Brain pericyte (primary cell): ENCODE data around the gene CCL26.
A peak's percentile ranks its signal among the peaks of the same experiment; 100 is the strongest.
"Not testable (repeated sequence)": the region's sequence is repeated elsewhere in the genome, so short reads cannot be mapped to it uniquely, and the experiment has no call there.

Experiments used
- DNase-seq: peaks from one replicate; pipeline ENCODE4 v3.0.0-alpha.2; 2012; ENCODE audit warnings: low read depth, low spot score

CCL26 gene

DNA sequence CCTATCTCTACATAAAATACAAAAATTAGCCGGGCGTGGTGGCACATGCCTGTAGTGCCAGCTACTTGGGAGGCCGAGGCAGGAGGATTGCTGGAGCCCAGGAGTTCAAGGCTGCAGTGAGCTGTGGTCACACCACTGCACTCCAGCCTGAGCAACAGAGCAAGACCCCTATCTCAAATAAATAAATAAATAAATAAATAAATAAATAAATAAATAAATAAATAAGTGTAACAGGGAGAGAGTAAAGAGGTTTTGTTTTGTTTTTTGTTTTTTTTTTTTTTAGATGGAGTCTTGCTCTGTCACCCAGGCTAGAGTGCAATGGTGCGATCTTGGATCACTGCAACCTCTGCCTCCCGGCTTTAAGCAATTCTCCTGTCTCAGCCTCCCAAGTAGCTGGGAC, 20.6 kb upstream of the CCL26 start:
- DNase-seq, result not testable (repeated sequence)

DNA sequence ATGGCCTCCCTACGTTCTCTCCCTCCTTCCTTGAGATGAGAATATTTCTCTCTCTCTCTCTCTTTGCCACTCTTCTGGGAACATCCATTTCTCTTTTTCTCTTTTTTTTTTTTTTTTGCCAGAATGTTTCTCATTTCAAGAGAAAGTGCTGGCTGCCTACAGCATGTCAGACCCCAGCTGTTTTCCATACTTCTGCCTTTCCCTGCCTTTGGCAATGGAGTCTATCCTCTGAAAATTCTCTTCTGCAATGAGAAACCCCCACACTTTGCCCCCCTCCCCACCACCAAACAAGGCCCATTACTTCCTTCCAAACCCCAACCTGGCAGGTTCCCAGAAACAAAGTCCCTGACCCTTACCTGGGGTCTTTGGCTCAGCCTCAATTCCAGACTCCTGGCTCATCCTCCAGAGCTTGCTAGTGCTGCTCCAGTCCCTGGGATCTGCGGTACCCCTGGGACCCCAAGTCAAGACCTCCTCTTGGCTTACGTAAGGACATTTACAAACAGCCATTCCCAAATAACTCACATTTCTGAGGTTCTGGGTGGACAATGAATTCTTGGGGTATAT, 17.4 kb upstream of the CCL26 start:
- DNase-seq, result no peak

DNA sequence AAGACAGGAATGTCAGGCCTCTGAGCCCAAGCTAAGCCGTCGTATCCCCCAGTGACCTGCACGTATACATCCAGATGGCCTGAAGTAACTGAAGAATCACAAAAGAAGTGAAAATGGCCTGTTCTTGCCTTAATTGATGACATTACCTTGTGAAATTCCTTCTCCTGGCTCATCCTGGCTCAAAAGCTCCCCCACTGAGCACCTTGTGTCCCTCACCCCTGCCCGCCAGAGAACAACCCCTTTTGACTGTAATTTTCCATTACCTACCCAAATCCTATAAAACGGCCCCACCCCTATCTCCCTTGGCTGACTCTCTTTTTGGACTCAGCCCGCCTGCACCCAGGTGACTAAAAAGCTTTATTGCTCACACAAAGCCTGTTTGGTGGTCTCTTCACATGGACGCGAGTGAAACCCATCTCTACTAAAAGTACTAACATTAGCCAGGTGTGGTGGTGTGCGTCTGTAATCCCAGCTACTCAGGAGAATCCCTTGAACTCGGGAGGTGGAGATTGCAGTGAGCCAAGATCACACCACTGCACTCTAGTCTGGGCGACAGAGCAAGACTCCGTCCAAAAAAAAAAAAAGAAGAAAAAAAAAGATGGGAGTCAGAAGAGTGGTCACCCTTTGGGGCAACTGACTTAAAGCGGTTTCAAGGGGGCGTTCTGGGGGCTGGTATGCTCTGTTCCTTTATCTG, 16.3 kb upstream of the CCL26 start:
- not testable (repeated sequence) for DNase-seq

DNA sequence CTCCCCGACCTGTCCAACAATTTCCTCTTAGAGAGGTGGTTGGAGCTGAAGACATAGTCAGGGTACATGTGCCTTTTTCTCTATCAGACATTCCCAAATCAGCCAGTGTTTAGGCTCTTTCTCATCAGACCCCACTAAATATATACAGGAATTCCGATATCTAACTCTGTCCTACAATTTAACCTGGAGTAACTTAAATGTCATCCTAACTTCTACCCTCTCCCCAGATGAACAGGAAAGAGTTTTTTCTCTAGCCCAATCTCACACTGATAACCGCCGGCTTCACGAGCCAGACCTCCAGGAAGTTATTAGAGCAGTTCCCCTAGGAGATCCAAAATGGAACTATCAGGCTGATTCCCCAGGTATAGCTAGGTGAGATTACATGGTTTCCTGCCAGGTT, 11.0 kb upstream of the CCL26 start:
- DNase-seq, result not testable (repeated sequence)

DNA sequence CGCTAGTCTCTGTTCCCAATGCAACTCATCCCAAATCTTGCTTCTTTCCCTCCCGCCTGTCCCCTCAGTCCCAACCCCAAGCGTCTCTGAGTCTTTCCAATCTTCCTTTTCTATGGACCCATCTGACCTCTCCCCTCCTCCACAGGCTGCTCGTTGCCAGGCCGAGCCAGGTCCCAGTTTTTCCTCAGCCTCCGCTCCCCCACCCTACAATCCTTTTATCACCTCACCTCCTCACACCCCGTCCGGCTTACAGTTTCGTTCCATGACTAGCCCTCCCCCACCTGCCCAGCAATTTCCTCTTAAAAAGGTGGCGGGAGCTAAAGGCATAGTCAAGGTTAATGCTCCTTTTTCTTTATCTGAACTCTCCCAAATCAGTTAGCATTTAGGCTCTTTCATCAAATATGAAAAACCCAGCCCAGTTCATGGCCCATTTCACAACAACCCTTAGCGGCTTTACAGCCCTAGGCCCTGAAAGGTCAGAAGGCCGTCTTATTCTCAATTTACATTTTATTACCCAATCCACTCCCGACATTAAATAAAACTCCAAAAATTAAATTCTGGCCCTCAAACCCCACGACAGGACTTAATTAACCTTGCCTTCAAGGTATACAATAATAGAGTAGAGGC, 8.7 kb upstream of the CCL26 start:
- DNase-seq, result not testable (repeated sequence)

DNA sequence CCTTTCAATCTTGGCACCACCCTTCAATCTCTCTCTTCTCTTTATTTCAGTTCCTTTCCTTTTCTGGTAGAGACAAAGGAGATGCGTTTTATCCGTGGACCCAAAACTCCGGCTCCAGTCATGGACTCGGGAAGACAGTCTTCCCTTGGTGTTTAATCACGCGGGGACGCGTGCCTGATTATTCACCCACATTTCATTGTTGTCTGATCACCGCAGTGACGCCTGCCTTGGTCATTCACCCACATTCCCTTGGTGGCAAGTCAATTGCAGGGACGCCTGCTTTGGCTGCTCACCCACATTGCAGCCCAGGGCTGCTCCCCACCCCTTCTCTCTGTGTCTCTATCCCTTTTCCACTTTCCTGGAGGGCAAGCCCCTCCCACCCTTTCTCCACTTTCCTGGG, 7.5 kb upstream of the CCL26 start:
- DNase-seq, result not testable (repeated sequence)

DNA sequence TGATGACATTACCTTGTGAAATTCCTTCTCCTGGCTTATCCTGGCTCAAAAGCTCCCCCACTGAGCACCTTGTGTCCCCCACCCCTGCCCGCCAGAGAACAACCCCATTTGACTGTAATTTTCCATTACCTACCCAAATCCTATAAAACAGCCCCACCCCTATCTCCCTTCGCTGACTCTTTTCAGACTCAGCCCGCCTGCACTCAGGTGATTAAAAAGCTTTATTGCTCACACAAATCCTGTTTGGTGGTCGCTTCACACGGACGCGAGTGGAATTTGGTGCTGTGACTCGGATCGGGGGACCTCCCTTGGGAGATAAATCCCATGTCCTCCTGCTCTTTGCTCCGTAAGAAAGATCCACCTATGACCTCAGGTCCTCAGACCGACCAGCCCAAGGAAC, 7.0 kb upstream of the CCL26 start:
- DNase-seq, result not testable (repeated sequence)

DNA sequence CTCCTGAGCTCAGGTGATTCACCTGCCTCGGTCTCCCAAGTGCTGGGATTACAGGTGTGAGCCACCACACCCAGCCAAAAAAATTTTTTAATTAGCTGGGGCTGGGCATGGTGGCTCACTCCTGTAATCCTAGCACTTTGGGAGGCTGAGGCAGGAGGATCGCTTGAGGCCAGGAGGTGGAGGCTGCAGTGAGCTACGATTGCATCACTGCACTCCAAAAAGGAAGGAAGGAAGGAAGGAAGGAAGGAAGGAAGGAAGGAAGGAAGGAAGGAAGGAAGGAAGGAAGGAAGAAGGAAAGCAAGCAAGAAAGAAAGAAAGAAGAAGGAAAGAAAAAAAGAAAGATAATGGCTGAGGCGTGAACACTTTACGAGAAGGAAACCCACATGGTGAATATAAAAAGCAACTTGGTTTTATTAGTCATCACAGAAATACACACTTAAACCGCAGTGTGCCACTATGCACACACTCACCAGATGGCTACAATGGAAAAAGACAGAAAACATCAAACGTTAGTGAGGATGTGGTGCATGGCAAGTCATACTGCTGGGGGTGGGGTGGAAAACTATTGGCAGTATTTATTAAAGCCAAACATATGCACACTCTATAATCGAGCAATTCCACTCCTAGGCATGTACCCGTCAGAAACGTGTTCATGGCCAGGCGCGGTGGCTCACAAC, 4.4 kb upstream of the CCL26 start:
- DNase-seq, result peak; percentile 18

DNA sequence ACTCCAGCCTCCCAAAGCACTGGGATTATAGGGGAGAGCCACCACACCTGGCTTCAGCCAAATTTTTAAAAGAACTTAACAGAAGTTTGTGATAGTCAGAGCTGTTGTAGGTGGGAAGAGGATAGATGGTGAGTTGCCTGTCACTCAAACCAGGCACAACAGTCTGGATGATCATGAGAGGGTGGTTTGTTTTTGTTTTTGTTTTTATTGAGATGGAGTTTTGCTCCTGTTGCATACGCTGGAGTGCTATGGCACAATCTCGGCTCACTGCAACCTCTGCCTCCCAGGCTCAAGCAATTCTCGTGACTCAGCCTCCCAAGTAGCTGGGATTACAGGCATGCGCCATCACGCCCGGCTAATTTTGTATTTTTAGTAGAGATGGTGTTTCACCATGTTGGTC, 1.9 kb upstream of the CCL26 start:
- not testable (repeated sequence) for DNase-seq

DNA sequence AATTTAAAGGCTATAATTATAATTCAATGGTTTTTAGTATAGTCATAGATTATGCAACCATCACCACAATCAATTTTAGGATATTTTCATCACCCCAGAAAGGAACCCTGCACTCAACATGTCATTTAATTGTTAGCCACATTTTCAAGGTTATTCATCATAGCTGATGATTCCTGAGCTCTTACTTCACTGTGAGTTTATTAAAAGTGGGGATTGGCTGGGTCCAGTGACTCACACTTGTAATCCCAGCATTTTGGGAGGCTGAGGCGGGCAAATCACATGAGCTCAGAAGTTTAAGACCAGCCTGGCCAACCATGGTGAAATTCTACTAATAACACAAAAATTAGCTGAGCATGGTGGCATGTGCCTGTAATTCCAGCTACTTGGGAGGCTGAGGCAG, 787 bp downstream of the CCL26 start:
- DNase-seq, result no peak

DNA sequence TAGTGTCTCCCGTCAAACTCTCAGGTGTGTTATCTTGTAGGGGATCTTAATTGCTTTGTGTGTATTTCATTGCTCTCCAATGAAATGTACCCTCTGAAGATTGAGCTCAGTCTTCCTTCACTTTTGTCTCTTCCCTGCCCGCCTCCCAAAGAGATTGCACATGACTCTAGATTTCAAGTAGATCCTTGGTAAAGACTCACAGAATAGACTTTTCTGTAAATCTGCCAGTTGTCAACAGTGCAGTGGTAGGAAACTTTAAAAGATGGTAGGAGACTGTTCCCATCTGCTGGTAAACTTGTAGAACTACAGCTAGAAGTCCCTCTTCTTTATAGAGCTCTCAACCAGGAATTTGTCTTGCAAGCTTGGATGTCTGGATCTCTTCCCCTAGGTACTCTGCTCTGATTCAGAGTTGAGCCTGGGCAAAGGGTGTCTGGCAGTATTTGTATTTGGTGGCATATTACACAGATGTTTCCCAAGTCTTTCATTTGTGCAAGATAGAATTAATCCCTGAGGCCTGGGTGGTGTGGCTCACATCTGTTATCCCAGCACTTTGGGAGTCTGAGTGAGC, 9.6 kb downstream of the CCL26 start:
- DNase-seq, result no peak

DNA sequence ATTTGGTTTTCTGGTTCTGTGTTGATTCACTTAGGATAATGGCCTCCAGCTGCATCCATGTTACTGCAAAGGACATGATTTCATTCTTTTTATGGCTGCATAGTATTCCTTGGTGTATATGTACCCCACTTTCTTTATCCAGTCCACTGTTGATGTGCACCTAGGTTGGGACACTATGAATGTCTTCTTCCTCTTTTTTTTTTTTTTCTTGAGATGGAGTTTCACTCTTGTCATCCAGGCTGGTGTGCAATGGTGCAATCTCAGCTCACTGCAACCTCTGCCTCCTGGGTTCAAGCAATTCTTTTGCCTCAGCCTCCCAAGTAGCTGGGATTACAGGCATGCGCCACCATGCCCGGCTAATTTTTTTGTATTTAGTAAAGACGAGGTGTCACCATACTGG, 10.2 kb downstream of the CCL26 start:
- not testable (repeated sequence) for DNase-seq

DNA sequence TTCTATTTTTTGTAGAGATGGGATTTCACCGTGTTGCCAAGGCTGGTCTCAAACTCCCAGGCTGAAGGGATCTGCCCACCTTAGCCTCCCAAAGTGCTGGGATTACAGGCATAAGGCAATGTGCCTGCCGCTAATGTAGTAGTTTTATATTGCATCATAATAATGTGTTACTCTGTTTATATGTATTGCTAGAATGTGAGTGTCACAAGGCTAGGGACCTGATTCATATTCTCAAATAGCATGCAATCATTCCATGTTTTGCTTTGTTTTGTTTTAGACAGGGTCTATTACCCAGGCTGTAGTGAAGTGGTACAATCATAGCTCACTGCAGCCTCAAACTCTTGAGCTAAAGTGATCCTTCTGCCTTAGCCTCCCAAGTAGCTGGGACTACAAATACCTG, 13.5 kb downstream of the CCL26 start:
- DNase-seq, result no peak

DNA sequence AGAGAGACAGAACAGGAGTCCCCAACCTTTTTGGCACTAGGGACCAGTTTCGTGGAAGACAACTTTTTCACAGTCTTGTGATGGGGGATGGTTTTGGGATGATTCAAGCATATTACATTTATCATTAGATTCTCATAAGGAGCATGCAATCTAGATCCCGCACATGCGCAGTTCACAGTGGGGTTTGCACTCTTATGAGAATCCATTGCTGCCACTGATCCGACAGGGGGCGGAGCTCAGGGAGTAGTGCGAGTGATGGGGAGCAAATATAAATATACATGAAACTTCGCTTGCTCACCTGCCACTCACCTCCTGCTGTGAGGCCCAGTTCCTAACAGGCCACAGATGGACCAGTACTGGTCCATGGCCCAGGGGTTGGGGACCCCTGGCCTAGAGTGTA, 14.2 kb downstream of the CCL26 start:
- no peak for DNase-seq

DNA sequence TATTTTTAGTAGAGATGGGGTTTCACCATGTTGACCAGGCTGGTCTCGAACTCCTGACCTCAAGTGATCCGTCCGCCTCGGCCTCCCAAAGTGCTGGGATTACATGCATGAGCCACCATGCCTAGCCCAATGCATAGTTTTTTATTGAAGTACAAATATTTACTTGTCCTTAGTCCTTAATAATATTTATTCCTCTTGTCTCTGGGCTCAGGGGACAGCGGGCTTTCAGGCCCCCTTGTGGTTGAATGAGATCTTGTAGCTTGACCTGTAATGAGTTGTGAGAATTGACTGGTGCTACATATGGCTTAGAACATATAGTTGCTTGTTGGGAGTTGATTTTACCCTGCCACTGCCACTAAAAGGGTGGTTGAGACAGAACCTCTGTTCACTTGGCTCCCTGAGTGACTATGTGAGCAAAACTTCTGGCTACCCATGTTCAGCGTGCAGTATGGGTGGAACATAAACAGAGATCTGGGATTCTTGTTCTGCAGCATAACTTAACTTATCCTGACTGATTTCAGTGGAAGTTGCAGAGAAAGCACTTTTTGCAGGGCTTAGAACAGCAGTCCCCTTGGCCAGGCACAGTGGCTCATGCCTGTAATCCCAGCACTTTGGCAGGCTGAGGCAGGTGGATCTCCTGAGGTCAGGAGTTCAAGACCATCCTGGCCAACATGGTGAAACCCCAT, 14.9 kb downstream of the CCL26 start:
- DNase-seq, result no peak

DNA sequence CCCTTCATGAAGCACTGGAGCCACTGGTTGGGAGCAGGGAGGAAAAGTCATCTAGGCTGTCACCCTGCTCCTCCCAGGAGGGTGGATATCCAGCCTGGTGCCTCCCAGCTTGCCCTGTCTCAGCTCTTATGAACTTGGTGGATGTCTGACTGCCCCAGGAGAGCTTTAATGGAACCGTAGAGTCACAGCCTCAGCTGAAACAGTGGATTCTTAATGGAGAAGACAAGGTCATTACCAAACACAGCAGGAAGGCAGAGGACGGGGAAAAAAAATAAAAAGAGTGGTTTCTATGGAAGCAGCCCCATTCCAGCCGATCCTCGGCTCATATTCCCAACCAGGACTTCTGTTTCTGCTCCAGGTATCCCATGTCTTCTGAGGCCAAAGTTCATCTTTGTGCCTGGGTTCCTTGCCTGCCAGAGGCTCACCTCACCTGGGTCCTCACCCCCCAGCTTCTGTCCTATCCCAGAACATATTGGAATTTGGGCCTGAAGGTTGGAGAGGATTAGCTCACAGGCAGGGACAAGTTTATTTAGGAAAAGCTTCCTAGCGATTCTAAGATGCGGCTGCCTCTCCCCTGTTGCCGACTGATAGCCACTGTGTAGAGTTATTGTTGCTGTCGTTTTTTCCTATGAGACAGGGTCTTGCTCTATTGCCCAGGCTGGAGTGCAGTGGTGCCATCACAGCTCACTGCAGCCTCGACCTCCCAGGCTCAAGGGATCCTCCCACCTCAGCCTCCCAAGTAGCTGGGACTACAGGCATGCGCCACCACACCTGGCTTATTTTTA, 15.6 kb downstream of the CCL26 start:
- DNase-seq, result no peak

DNA sequence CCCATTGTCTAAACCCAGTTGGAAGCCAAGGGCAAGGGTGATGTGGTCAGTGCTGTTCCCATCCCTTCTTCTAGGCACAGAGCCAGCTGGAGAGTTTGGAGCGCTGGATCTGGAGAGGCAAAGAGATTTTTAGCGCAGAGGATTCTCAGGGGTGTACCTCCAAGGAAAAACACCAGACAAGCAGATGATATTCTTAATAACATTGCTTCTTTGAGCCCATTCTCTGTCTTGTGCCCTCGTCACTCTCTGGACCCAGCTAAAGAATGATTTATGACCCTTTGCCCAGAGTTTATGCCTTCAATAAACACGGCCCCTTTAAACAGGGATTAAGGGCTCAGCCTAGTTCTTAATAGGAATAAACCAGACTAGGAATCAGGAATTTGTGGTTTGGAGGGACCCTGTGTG, 28.6 kb downstream of the CCL26 start:
- peak; percentile 58 for DNase-seq

DNA sequence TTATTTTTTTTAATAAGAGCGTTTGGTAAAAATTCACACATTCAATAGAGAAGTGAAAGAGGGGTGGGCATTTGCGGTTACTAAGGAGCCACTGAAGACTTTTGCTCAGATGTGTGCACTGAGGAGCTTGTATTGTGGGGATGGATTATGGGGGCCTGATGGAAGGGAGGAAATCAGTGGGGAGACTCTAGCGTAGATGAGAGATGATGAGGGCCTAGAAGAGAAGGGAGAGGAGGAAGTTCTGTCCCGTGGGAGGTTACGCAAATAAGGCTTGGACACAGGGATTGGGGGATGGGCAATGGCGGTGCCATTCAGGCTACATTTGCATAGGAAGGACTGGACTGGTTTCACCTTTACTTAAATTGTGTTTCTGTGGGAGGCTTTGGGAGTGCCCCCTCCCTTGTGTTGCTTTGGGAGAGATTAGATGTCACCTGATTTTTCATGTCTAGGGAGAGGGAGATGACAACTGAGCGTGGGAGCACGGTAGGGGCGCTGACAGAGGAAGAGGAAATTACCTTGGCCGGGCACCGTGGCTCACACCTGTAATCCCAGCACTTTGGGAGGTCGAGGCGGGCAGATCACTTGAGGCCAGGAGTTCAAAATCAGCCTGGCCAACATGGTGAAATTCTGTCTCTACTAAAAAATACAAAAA, 31.0 kb downstream of the CCL26 start:
- no peak for DNase-seq

DNA sequence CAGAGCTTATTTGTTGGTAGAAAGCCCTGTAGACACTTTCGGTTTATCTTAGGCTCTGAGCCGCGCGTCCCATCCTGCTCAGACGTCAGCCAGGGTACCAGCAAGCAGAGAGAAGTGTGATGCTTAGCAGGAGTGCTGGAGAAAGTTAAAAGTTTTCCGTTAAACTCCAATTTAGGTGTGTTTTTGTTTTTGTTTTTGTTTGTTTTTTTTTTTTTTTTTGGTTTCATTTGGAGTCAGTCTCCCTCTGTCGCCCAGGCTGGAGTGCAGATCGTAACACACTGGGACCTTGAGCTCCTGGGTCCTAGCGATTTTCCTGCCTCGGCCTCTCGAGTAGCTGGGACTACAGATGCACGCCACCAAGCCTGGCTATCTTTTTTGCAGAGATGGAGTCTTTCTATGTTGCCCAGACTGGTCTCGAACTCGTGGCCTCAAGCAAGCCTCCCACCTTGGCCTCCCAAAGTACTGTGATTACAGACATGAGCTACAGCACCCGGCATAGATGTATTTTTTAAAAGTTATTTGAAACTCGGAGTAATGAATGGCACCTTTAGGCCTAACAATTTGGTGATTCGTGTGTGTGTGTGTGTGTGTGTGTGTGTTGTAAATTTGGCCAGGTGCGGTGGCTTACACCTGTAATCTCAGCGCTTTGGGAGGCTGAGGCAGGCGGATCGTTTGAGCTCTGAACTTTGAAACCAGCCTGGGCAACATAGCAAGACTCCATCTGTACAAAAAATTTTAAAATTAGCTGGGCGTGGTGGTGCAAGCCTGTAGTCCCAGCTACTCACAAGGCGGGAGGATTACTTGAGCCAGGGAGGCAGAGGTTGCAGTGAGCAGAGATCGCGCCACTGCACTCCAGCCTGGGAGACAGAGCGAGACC, 32.0 kb downstream of the CCL26 start:
- no peak for DNase-seq
